GM18519 (cell line): ENCODE data around the gene FBXL13.
"Not testable (repeated sequence)": the region's sequence is repeated elsewhere in the genome, so short reads cannot be mapped to it uniquely, and the experiment has no call there.

Experiments used
- ATAC-seq: cut with Tn5 transposase; IDR thresholded peaks from one replicate; pipeline ENCODE4 v1.9.1; 2021; ENCODE audit warnings: mild to moderate bottlenecking, moderate library complexity; ENCODE audit not compliant: unreplicated experiment, low FRiP score

FBXL13 gene

GRCh38 chr7:103080923-103081322 is 6.3 kb upstream of the FBXL13 start:
- ATAC-seq = no peak

- no peak for ATAC-seq
Measured at GRCh38 chr7:103079836-103080235, 5.2 kb upstream of the FBXL13 start.

GRCh38 chr7:103078226-103078625 is 3.6 kb upstream of the FBXL13 start:
- not testable (repeated sequence) for ATAC-seq

- ATAC-seq = no peak
Measured at GRCh38 chr7:103077318-103077717, 2.7 kb upstream of the FBXL13 start.

GRCh38 chr7:103076764-103077163 is 2.2 kb upstream of the FBXL13 start:
- ATAC-seq = no peak

- peak; percentile 32 for ATAC-seq
Measured at GRCh38 chr7:103075337-103075918, 832 bp upstream of the FBXL13 start.

- no peak for ATAC-seq
Measured at GRCh38 chr7:103073989-103074518, 542 bp downstream of the FBXL13 start.

GRCh38 chr7:103071000-103071399 is 3.6 kb downstream of the FBXL13 start:
- no peak for ATAC-seq

GRCh38 chr7:103068414-103069403 is 5.9 kb downstream of the FBXL13 start:
- no peak for ATAC-seq

- no peak for ATAC-seq
Measured at GRCh38 chr7:103065667-103066066, 8.9 kb downstream of the FBXL13 start.

- no peak for ATAC-seq
Measured at GRCh38 chr7:103063895-103064294, 10.7 kb downstream of the FBXL13 start.

- ATAC-seq = no peak
Measured at GRCh38 chr7:103059471-103059870, 15.1 kb downstream of the FBXL13 start.

GRCh38 chr7:103058122-103058521 is 16.5 kb downstream of the FBXL13 start:
- ATAC-seq = no peak

- ATAC-seq = not testable (repeated sequence)
Measured at GRCh38 chr7:103056006-103056405, 18.6 kb downstream of the FBXL13 start.

GRCh38 chr7:103051519-103051918 is 23.1 kb downstream of the FBXL13 start:
- ATAC-seq = no peak

- ATAC-seq = no peak
Measured at GRCh38 chr7:103048833-103049232, 25.8 kb downstream of the FBXL13 start.

- ATAC-seq = not testable (repeated sequence)
Measured at GRCh38 chr7:103041815-103042214, 32.8 kb downstream of the FBXL13 start.

GRCh38 chr7:103037823-103038739 is 36.5 kb downstream of the FBXL13 start:
- ATAC-seq = not testable (repeated sequence)

GRCh38 chr7:103037476-103037822 is 37.1 kb downstream of the FBXL13 start:
- ATAC-seq = no peak

- not testable (repeated sequence) for ATAC-seq
Measured at GRCh38 chr7:103034318-103034717, 40.3 kb downstream of the FBXL13 start.
